Spinal cord (tissue), 10 donors: Measurements from ENCODE around the gene HOXC5. TPM values are rescaled to one million over a fixed set of nuclear protein-coding genes. Genes with fewer than 3 reads are reported as not detected.

Source experiments
- DNase-seq, 6 donors: peaks; one replicate each; pipeline versions ENCODE4 v3.0.0 to v3.0.0-alpha.2; 2013 to 2015; ENCODE audit warnings: low spot score in 6 of 6, low read depth in 4 of 6
- H3K27ac ChIP-seq: one replicate; pipeline ENCODE4 v1.5.1; 2013; ENCODE audit warnings: low read depth, low read length, control low read depth
- H3K27me3 ChIP-seq: one replicate; pipeline ENCODE4 v1.6.1; 2013; ENCODE audit warnings: low read length; ENCODE audit not compliant: control insufficient read depth, insufficient read depth
- H3K36me3 ChIP-seq: one replicate; pipeline ENCODE4 v1.6.1; 2013; ENCODE audit warnings: low read length; ENCODE audit not compliant: control insufficient read depth, insufficient read depth
- H3K4me1 ChIP-seq: one replicate; pipeline ENCODE4 v1.6.1; 2013; ENCODE audit warnings: low read length; ENCODE audit not compliant: control insufficient read depth, insufficient read depth
- H3K4me3 ChIP-seq: one replicate; pipeline ENCODE4 v1.5.1; 2013; ENCODE audit warnings: low read depth, low read length, control low read depth
- H3K9me3 ChIP-seq: one replicate; pipeline ENCODE4 v1.6.1; 2013; ENCODE audit warnings: low read length; ENCODE audit not compliant: control insufficient read depth, insufficient read depth
- WGBS: methylation state at CpG from one replicate; pipeline ENCODE4 v1.1.5; 2013; ENCODE audit warnings: missing lambda C conversion rate; ENCODE audit not compliant: insufficient coverage; 5-methylcytosine and 5-hydroxymethylcytosine counted together
- polyA plus RNA-seq, 2 donors: library from polyadenylated mRNA; unstranded; fragments of 120-200 nt; gene quantifications; one replicate each; pipeline ENCODE4 v1.2.1, GENCODE V29; 2013; ENCODE audit not compliant: insufficient read length in 2 of 2
- total RNA-seq, 2 donors: library from RNA; depleted of rRNA in 1 of 2; stranded (reverse); fragments of 120-200 nt in 1 of 2; fragments of >200 nt in 1 of 2; gene quantifications; one replicate each; pipeline versions ENCODE4 v1.2.3 to v1.2.4, GENCODE V29; 2013 to 2014
- donor health status: healthy.

The HOXC5 gene
- total and polyA plus RNA-seq, 4 donors = 2.4 to 16.3 (median 8.1) TPM

DNA sequence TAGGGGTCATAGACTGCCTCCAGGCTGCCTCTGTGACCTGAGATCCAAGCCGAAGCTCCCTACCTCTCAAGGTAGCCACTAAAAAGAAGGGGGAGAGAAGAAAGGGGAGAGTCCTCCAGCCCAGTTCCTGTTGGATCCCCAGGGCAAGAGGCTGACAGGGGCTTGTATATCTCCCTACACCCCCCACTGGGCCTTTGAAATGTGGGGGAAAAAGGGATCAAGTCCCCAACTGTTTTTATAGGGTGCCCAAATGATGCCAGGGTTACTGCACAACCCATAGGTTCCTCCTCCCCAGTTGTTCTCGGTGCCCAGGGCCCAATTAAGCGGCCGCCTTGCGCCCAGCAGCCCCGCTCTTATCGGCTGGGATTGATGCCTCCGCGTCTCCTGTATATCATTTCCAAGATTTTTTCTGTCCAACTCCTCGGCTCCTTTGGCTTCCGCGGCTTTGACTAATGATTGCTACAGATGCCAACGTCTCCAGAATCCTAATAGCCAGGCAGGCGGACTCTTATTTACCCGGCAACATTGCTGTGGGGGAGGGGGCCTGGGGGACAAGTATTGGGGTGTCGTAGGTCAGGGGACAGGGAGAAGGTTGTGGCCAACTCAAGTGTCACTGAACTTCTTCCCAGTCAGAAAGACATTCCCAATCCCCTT is 13.1 kb downstream of the HOXC5 start:
- peak in 1 of 6 donors; percentile 87 for DNase-seq
- H3K36me3 ChIP-seq = peaks cover 9% of the 10 kb centered on the region
- 32% methylated on average over 11 of the region's 16 CpGs for WGBS
- peak overlapping the region; percentile 22 for H3K4me3 ChIP-seq
- H3K9me3 ChIP-seq = no peaks in the 10 kb centered on the region
- peaks cover 8% of the 10 kb centered on the region for H3K27me3 ChIP-seq
- H3K27ac ChIP-seq = peak overlapping the region; percentile 85
- peaks cover 60% of the 10 kb centered on the region for H3K4me1 ChIP-seq

DNA sequence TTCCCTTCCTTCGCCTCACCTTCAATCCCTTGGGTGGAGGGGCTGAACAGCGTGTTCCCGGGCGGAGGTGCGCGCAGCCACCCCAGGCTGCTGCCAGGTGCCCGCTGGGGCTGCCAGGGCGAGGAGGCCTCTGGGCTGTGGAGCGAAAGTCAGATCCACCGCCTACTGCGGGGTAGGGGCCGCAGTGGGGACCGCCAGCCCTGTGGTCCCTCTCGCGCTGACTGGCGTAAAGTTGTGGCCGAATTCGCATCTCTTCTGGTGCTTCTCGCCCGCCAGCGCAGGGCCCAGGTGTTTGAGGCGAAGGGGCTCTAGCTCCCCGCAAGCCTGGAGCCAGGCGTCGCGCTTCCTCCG is 13.9 kb downstream of the HOXC5 start:
- 28% methylated on average over 27 of the region's 27 CpGs for WGBS
- Histone ChIP-seq H3K27me3 (peaks cover 8% of the 10 kb centered on the region), H3K4me3 (peak overlapping the region; percentile 22)

DNA sequence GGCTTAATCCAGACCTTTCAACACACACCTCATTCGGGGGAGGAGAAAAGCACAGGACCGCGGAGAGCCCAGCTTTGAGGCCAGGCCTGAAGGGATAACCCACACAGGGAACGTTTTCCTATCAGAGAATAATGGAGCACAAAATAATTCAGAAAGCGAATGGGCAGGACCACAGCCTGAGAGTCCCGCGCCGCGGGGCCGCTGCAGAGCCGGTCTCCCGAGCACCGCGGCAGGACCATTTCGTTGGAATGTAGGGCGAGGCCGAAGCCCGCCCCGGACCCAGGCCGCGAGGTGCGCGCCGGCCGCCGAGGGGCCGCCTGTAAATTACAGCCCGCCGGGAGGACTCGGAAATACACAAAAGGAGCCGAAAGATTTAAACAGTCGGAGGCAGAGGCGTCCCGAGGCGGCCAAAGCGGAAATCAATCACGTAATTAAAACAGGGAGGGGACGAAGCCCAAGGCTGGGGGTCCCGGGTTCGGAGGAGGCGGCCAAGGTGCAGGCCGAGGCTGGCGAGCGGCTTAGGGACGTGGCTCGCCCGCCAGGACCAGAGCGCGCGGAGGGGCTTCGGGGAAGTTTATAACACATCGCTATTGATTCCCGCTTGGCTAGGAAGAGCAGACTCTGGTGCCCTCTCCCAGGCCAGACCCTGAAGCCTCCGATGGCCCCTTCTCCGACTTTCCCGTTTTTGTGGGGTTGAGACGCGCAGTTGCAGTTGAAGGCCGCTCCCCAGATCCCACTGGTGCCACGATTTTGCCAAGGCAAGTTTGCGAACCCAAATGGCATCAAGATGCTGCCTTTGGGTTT is 14.5 kb downstream of the HOXC5 start:
- H3K9me3 ChIP-seq = no peaks in the 10 kb centered on the region
- peak in 1 of 6 donors; percentile 76 for DNase-seq
- WGBS = 23% methylated on average over 61 of the region's 61 CpGs
- H3K4me1 ChIP-seq = peaks cover 70% of the 10 kb centered on the region
- H3K27me3 ChIP-seq = peaks cover 8% of the 10 kb centered on the region
- peaks cover 9% of the 10 kb centered on the region for H3K36me3 ChIP-seq
- peak overlapping the region; percentile 96 for H3K27ac ChIP-seq
- H3K4me3 ChIP-seq = peak overlapping the region; percentile 22

More for the DNA sequence above, 13.9 kb downstream of the HOXC5 start:
- peak overlapping the region; percentile 85 for H3K27ac ChIP-seq
- peaks cover 9% of the 10 kb centered on the region for H3K36me3 ChIP-seq
- peaks cover 64% of the 10 kb centered on the region for H3K4me1 ChIP-seq
- peak in 1 of 6 donors; percentile 68 for DNase-seq
- no peaks in the 10 kb centered on the region for H3K9me3 ChIP-seq

DNA sequence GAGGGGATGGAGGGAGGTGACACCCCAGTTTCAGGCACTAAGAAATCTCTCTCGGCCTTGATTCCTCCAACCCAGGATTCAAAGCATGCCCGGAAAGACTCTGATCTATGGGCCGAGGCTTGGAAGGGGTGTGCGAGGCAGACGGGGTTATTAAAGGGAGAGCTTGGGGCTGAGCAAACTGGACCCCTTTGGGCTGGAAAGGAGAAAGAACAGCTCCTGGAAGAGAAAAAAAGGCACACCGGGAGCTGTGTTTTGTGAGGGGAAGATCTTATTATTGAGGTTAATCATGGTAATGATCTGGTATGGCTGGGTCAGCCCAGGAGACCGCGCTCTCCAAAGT is 15.1 kb downstream of the HOXC5 start:
- Histone ChIP-seq H3K27me3 (peaks cover 8% of the 10 kb centered on the region), H3K4me3 (peak overlapping the region; percentile 22), H3K27ac (peak overlapping the region; percentile 96), H3K36me3 (peaks cover 9% of the 10 kb centered on the region), H3K4me1 (peaks cover 70% of the 10 kb centered on the region), H3K9me3 (no peaks in the 10 kb centered on the region)
- 38% methylated on average over 5 of the region's 8 CpGs for WGBS
- DNase-seq = no peak

DNA sequence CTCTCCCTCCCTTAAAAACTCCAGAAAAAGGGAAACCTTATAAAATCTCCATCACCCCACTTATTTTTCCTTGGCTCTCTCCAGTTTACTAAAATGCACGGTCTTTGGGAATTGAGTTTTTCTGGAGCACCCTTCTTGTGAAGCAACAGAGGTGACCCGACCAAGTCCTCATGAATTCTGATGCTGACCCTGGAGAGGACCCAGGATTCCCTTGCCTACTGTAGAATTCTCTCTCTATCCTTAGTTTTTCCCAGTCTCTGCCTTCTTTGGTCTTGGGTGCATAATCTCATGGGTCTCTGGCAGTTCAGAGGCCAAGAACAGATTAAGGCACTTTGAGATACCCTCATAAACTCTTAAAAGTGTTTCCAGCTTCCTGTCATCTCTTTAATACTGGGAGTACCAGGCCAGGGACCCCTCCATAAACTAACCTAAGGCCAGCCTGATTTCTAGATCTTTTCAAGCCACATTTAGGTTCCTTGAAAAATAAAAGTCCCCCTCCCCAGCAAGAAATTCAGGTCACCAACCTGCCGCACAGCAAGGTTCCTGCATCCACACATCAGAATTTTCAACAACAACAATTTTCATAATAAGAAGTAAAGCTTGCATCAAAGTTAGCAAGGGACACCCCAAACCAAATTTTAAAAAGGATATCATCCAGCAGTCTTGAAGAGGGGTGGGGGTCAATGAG is 15.7 kb downstream of the HOXC5 start:
- no peak overlapping the region for H3K4me3 ChIP-seq
- peak overlapping the region; percentile 96 for H3K27ac ChIP-seq
- 46% methylated on average over 2 of the region's 3 CpGs for WGBS
- H3K9me3 ChIP-seq = no peaks in the 10 kb centered on the region
- peaks cover 13% of the 10 kb centered on the region for H3K36me3 ChIP-seq
- peak in 1 of 6 donors; percentile 57 for DNase-seq
- H3K27me3 ChIP-seq = peaks cover 8% of the 10 kb centered on the region
- peaks cover 70% of the 10 kb centered on the region for H3K4me1 ChIP-seq

DNA sequence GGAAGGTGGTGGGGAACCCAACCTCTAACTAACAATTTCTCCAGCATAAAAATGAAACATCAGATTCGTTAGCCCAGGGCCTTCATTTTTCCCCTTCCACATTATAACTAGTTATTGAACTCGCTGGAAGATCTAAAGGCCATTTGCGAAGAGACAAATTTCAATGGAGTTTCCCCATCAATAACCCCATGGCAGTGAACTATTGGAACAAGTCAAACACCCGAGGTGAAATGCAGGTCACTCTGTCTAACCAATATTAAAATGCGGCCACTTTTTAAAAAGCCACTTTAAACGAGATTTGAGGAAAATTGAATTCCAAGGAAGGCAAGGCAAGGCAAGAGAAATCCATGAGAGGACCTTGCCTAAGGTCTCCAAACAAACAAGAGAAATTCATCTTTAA is 16.3 kb downstream of the HOXC5 start:
- 100% methylated on average over 2 of the region's 6 CpGs for WGBS
- Histone ChIP-seq H3K27ac (peak overlapping the region; percentile 96), H3K4me3 (no peak overlapping the region), H3K4me1 (peaks cover 70% of the 10 kb centered on the region), H3K36me3 (peaks cover 16% of the 10 kb centered on the region), H3K27me3 (peaks cover 8% of the 10 kb centered on the region), H3K9me3 (no peaks in the 10 kb centered on the region)
- DNase-seq = peak in 1 of 6 donors; percentile 81

DNA sequence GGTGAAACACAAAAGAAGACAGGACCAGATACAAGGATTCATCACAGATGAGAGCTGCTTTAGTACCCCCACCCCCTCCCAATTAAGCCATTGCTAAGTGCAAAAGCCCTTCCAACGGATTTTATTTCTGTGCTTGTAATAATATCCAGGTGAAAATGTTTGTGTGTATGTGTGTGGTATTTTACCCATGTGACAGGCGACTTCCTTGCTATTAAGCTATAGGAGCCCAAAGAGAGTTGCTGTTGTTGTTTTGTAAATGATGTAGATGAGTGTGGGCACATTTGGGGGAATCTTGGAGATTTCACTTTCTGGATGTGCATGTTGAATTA is 17.6 kb downstream of the HOXC5 start:
- peaks cover 19% of the 10 kb centered on the region for H3K36me3 ChIP-seq
- peaks cover 70% of the 10 kb centered on the region for H3K4me1 ChIP-seq
- H3K27ac ChIP-seq = peak overlapping the region; percentile 96
- DNase-seq = peak in 1 of 6 donors; percentile 72
- peak overlapping the region; percentile 18 for H3K4me3 ChIP-seq
- peaks cover 8% of the 10 kb centered on the region for H3K27me3 ChIP-seq
- H3K9me3 ChIP-seq = no peaks in the 10 kb centered on the region
- WGBS = 50% methylated on average over 1 of the region's 2 CpGs

DNA sequence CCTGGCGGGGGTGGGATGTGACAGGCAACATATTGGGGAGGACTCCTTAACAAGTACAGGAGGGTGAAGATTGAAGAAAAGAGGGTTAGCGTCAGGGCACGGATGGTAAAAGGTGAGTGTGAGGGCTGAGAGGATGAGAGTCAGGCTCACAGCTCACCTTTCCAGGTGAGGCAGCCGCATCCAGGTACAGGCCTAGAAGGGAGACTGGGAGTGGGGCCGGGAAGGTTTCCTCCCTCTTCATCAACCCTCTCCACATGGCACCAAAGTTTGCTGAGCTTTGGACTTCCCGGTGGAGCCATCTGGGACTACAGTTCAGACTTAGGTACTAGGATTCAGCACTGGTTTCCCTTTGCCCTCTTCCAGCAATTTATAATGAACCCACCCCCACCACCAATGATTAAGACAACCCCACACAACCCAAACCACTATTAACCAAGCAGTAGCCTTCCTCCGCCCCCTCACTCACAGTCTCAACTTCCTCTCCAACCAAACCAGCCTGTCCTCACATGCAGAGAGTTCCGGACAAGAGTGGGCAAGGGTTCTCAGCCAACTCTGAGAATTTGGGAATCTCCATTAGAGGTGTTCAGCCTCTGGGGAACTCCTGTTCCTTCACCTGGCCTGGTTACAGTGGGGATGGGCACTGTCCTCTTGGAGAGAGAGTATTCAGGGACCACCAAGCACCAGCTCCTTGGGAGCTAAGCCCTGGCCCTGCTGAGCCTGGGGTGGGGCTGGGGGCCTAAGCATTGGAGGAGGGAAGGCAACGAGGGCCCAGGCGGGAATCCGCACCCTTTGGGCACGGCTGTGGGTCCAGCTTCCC is 18.4 kb downstream of the HOXC5 start:
- Histone ChIP-seq H3K27ac (peak overlapping the region; percentile 96), H3K4me3 (no peak overlapping the region), H3K27me3 (peaks cover 2% of the 10 kb centered on the region), H3K9me3 (no peaks in the 10 kb centered on the region), H3K36me3 (peaks cover 19% of the 10 kb centered on the region), H3K4me1 (peaks cover 63% of the 10 kb centered on the region)
- DNase-seq = peak in 1 of 6 donors; percentile 57
- 61% methylated on average over 6 of the region's 12 CpGs for WGBS

DNA sequence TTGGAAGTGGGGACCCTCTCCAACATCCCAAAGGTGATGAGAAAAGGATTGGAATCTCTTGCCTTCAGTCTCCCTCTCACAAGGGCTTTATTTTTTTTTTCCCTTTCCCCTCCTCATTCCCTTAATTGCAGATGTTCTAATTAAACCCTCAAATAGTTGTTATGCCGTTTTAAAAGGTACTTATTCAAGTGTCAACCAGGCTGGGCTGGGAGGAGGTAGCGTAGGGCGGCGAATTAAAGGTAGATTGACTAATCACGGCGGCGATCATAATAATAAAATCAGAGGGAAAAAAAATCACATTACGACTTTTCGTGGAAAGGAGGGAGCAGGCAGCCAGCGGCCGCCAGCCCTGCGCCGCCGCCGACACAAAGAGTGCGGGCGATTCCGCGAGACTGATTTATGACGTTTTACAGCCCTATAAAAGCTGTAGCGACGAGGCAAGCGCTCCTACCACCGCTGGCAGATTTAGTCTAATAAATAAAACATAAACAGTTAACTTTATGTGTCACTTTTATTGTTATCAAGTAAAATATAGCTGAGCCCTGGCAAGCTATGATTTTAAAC is 19.1 kb downstream of the HOXC5 start:
- 9% methylated on average over 14 of the region's 24 CpGs for WGBS
- Histone ChIP-seq H3K4me1 (peaks cover 57% of the 10 kb centered on the region), H3K36me3 (peaks cover 15% of the 10 kb centered on the region), H3K27me3 (peaks cover 2% of the 10 kb centered on the region), H3K4me3 (no peak overlapping the region), H3K9me3 (no peaks in the 10 kb centered on the region), H3K27ac (peak overlapping the region; percentile 96)
- peak in 2 of 6 donors; percentile 59 to 93 for DNase-seq
